Fibroblast of the conjunctiva (primary cell): ENCODE data around the gene ITM2B.
"Not testable (repeated sequence)": the region's sequence is repeated elsewhere in the genome, so short reads cannot be mapped to it uniquely, and the experiment has no call there.

Source experiments
- DNase-seq: peaks from one replicate; pipeline ENCODE4 v3.0.0-alpha.2; 2010; ENCODE audit warnings: low read depth

ITM2B gene

DNA sequence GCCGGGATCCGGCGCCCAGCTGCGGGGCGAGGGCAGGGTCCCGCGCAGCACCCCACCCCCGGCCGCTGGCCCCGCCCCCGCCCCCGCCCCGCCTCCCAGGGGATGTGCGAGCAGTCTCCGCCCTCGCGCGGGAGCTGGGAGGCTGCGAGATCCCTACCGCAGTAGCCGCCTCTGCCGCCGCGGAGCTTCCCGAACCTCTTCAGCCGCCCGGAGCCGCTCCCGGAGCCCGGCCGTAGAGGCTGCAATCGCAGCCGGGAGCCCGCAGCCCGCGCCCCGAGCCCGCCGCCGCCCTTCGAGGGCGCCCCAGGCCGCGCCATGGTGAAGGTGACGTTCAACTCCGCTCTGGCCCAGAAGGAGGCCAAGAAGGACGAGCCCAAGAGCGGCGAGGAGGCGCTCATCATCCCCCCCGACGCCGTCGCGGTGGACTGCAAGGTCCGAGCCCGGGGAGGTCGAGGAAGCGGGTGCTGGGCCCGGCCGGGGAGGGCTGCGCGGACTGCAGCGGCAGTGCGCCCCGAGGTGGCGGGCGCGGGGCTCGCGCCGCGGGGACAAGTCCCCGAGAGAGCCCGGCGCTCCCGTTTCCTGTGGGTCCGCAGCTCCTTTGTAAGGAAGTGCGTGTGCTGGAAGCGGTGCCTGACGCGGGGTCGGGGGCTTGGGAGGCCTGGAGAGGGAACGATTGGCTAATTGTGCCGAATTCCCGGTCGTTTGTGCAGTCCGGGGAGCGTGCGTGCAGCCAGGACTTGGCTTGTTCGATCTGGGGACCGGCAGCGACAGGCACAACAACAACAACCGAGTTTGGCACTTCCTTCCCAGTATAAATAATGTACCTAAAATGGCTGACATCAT lies at the start of gene ITM2B:
Gene ITM2B (plus strand): TSS at position 161 of the 843 bp plus-strand sequence. CDS start 155 bp downstream, at position 316.
- DNase-seq = no peak

DNA sequence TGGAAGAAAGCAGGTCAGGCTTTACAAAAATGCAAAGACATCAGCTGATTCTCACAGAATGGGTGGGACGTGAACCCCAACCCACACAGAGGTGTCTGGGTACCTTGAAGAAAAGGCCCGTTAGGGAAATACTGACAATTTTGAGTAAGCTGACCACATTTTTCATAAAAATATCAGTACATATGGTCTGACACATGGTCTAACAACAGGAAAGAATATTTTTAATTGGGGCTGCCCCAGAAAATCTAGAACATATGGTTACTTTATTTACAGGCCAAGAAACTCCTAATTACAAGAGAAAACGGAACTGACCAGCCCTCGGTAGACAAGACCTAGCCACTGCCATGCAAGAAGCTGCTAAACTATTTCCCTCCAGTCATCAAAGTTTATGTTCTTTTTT lies 48.7 kb upstream of the ITM2B start:
- no peak for DNase-seq

DNA sequence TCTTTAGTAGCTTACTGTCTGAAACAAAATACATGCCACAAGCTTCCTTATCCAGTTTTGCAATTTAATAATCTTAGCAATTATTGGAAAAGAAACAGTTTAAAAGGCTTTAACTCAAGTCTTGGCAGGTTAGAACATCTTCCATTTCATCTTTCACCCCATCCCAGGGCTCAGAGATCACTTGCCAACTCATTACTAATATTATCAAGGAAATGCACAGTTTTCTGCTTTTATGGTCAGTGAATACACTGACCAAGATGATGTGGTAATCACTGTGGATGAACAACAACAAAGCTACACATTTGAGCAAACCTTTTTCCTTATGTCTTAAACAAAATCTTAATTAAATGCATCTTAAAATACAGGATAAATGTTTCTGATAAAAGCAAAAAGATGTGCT lies 48.0 kb upstream of the ITM2B start:
- no peak for DNase-seq

DNA sequence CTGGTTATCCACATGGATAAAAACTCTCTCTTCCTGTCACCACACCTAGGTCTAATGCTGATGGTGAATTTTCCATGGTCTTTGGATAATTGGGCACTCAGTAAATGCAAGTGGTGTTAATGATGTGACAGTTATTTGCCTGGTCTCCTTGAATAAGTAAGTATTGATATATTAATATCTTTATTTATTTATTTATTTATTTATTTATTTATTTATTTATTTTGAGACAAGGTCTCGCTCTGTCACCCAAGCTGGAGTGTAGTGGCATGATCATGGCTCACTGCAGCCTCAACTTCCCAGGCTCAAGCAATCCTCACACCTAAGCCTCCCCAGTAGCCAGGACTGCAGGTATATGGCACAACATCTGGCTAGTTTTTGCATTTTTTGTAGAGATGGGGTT lies 46.3 kb upstream of the ITM2B start:
- DNase-seq = no peak

DNA sequence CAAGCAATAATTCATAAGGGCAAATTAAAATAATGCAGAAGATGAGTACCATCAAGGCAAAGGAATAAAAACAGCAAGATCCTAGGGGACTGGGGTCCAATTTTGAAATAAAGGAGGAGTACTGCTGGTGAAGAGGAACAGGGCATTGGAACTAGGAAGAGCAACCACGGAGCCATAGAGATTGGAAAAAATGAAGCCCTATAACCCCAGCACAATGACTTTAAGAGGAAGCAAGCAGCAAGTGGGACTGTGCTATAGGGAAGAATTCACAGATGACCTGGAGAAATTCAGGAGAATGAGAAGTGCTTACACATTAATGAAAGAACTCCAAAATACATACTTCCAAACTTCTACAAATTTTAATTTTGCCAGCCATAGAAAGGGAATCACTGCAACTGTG lies 44.9 kb upstream of the ITM2B start:
- DNase-seq = no peak

DNA sequence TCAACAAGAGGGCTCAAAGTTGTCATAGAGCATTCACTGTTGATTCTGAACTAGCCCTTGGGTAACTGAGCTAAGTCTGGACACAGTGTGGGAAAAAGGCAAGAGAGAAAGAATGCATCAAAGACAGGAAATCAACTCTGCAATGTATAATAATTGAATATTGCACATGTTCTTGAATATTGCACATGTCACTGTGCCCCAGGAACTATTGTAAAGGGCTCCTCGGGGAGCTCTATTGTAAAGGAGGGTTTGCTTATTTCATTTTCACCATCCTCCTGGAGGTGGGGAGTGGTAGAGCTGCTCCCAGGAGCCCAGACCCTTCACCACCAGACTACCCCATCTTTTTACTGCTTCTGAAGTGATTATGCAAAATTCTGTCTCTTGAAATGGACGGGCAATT lies 44.4 kb upstream of the ITM2B start:
- no peak for DNase-seq

DNA sequence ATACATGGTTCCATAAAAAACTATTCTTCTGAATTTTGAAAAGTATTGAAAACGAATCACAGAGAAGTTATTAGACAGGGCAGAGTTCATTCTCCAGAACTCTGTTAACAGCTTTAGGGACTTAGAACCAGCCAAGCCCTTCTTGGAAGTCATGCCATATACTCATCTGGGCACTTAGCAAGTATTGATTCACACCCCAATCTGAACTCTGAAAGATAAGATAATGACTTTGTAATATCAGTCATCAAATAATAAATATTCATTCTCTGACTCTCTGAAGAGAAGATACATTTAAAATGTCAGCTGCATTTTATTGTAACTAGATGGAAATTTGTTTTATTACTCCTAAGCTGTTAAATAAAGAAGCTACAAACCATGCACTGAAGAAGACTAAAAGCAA lies 43.8 kb upstream of the ITM2B start:
- DNase-seq = no peak

DNA sequence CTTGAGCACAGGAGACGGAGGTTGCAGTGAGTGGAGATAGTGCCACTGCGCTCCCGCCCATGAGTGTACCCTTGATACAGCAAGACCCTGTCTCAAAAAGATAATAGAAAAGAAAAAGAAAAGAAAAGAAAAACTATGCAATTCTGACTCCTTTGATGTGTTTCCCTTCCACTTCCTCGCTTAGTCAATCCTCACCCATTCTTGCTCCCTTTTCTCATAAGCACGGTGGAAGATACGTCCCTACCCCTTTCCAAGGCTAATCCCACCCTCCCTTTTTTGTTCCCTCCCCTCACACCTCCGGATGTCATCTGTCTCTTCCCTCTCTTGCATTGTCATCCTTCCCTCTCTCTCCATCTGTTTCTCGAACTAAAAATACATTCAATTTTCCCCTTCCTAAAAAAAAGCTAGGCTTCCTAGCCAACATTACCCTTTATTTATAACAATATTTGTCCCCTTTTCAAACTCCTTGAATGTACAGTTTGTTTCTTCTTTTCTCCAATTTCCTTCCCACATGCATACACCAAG lies 40.5 kb upstream of the ITM2B start:
- no peak for DNase-seq

DNA sequence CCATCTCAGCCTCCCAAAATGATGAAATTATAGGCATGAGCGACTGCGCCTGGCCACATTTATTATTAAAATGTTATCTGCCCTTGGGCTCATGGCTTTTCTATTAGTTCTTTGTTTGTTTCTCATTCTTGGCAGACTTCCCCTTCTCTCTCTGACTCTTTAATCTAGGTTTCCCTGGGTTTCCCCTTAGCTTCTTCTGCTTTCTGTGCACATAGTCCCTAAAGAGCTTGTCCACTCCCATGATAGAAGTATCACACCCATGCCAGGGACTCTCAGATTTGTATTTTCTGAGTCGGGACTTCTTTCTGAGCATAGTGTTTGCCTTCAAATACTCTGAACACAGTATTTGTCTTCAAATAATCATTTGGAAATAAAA lies 38.6 kb upstream of the ITM2B start:
- no peak for DNase-seq

DNA sequence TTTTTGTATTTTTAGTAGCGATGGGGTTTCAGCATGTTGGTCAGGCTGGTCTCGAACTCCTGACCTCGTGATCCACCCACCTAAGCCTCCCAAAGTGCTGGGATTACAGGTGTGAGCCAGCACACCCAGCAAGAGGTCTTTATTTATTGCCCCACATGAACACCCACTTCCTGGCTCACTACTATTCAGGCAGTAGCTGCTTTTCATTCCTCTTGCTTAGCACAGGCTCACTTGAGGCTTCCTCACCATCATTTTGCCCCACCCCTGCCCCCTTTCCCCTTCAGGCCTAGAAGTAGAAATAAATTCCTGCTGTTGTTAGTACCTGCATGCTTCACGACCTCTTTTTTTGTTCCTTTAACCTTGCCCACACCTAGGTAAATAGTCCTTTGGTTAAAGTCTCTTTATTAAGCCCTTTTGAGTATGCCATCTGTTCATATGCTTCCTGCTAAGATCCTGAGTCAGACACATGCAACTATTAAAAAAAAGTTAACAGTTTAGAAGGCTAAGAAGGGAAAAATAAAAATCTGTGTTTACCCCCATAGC lies 33.5 kb upstream of the ITM2B start:
- no peak for DNase-seq

DNA sequence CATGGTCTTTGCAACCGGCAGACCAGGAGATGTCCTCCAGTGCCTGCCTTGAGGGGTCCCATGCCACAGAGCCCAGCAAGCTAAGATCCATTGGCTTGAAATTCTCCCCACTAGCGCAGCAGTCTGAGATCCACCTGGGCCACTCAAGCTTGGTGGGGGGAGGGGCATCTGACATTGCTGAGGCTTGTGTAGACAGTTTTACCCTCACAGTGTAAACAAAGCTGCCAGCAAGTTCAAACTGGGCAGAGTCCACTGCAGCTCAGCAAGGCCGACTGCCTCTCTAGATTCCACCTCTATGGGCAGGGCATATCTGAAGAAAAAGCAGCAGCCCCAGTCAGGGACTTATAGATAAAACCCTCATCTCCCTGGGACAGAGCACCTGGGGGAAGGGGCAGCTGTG lies 32.0 kb upstream of the ITM2B start:
- no peak for DNase-seq

DNA sequence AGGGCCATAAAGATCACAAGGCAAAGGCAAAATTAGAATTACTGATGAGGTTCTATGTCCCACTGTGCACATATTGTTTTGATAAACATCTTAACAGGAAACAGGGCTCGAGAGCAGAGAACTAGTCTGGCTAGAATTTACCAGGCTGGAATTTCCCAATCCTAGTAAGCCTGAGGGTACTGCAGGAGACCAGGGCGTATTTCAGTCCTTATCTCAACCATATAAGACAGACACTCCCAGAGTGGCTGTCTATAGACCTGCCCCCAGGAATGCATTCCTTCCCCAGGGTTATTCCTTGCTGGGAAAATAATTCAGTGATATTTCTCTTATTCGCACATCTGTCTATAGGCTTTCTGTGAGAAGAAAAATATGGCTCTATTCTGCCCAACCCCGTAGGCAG lies 25.8 kb upstream of the ITM2B start:
- DNase-seq = not testable (repeated sequence)

DNA sequence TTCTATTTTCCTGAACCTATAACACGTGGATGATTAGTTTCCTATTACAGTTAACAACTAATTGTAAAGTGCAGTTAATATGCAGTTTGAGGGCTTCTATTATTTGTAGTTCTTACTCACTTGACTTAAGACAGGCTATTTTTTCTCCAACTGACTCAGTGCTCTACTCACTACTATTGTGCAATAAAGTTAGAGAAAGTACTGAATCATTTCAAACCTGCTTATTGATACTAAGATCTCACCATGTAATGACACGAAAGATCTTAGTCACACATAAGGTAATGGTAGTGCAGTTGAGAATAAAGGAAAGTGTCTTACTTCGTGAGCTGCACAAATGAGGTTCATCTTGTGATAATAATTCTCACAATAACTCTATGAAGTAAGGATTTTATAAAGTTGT lies 22.8 kb upstream of the ITM2B start:
- no peak for DNase-seq

DNA sequence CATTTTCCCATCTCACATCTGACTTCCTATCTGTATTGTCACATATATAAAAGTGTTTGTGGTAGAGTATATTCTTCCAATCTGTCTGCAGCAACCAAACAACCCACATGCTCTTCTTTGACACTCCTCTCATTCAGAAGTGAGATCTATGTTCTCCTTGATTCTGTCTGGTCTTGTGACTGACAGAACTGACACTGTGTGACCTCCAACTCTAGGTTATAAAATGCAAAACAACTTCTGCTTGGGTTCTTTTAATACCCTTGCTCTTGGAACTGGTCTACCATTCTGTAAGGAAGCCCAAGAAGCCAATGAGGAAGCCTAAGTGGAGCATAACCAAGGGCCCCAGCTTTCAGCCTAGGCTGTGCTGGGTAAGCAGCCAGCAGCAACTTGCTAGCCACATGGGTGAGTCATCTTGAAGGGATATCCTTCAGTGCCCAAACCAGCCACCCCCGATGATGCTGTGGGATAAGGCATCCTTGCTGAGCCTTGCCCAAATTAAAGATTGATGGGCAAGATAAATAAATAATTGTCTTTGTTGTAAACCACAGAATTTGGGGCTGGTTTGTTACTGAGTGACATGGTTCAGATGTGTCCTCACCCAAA lies 18.4 kb upstream of the ITM2B start:
- DNase-seq = no peak

DNA sequence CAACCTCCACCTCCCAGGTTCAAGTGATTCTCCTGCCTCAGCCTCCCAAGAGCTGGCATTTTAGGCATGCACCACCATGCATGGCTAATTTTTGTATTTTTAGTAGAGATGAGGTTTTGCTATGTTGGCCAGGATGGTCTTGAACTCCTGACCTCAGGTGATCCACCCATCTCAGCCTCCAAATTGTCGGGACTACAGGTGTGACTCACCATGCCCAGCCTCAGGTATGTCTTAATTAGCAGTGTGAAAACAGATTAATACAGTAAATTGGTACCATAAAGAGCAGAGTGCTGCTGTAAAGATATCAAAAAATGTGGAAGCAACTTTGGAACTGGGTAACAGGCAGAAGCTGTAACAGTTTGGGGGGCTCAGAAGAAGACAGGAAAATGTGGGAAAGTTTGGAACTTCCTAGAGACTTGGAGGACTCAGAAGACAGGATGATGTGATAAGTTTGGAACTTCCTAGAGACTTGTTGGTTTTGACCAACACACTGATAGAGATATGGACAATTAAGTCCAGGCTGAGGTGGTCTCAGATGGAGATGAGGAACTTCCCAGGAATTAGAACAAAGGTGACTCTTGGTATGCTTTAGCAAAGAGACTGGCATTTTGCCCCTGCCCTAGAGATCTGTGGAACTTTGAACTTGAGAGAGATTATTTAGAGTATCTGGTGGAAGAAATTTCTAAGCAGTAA lies 17.3 kb upstream of the ITM2B start:
- not testable (repeated sequence) for DNase-seq

DNA sequence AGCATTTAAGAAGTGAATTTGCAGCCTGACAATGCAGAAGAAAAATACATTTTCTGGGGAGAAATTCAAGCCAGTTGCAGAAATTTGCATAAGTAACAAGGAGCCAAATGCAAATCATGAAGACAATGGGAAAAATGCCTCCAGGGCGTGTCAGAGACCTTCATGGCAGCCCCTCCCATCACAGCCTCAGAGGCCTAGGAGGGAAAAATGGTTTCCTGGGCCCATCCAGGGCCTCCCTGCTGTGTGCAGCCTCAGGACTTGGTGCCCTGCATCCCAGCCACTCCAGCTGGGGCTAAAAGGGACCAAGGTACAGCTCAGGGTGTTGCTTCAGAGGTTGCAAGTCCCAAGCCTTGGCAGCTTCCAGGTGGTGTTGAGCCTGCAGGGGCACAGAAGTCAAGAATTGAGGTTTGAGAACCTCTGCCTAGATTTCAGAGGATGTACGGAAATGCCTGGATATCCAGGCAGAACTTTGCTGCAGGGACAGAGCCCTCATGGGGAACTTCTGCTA lies 16.7 kb upstream of the ITM2B start:
- DNase-seq = no peak

DNA sequence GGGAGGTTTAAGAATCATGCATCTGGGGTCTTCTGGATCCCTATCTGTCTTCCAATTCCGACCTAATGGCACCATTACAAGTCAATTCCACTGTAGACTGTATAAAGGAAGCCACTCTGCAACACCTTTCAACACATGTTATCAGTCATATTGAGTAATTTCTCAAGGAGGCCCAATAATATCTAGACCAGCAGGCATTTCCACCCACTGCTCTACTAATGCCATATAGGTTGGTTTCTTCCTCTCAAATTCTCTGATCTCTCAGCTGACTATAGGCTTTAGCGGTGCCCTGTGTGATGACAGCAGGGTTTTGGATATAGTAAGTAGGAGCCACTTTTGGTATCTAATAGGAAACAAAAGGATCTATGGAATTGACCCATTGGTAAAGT lies 12.4 kb upstream of the ITM2B start:
- no peak for DNase-seq

DNA sequence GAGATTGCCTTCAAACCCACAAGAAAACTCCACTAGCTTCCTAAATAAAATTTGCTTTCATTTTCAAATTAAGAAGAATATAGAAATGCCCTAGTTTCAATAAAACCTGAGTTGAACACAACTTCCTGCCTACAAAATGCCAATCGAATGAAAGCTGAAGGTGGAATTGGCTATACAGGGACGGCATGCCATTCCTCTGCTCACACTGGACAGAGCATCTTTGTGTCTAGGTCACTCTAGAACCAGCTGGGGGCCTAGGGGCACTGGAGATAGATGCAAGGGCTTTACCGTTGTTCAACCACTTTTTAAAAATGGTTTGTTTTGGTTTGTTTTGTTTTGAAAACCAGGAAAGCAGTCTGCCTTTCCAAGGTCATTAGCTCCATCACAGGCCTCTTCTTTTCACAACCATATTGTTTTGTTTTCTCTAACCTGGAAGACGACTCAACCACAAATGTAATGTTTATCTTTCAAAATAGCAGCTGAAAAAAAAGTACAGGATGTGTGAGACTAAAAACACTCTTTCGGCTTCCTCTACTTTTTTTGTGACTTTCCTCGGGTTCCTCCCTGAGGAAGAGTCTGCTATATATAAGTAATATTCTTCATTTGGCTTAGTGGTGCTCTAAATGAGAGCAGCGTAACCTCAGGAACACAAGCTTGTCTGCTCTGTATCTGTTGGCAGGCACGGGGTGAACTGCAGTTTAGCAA lies 11.9 kb upstream of the ITM2B start:
- no peak for DNase-seq

DNA sequence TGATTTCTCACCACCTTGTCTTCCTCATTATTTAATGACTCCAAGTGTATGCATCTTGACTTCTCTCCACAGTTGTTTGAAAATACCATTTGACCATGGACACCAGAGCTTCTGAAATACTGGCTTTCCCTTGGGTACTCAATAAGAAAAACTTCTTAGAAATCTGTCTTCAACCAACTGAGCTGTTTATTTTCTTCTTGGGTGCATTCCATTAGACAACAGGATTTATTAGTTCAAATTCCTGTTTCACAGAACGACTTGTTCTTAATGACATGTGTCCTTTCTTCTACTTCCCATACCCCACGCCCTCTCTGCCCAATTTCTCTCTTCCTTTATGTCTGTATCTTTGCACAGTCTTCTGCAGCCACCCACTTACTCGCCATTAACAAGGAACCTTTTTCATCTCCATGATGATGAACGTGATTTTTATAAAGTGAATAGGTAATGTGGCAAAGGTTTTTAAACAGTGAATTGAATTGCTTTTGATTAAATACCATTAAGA lies 11.3 kb upstream of the ITM2B start:
- no peak for DNase-seq

DNA sequence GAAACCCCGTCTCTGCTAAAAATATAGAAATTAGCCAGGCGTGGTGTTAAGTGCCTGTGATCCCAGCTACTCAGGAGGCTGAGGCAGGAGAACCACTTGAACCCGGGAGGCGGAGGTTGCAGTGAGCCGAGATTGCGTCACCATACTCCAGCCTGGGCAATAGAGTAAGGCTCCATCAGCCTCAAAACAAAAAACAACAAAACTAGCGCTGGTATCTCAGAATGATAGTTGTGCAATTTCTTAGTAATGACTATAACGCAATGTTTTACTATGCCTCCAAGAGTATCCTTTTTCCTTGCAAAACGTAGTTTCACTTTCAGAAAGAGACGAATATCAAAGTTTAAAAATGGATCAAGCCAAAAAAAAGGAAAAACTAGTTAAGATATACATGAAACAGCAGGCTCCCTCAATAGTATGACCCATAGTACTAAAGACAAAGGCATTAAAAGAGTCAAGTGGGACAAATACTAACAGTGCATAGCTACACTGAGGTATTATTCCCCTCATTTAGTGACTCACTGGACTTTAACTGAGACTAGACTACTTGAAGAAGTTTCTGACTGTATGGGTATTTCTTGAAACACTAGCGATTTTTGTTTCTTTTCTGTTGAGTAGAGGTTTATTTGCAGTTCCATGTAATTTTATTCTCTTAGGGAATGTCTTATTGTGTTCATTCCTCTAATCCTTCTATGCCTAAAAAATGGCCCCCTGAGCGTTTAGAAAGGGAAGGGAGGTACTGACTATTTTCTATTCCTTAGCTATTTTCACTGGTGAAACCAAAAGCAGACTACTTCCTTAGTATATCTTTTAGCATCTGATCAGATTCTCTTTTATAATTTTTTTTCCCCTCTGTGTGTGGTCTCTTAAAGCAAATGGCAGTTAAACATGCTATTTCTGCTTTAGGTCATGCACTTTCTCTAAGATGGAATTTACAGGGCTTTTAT lies 10.4 kb upstream of the ITM2B start:
- no peak for DNase-seq

DNA sequence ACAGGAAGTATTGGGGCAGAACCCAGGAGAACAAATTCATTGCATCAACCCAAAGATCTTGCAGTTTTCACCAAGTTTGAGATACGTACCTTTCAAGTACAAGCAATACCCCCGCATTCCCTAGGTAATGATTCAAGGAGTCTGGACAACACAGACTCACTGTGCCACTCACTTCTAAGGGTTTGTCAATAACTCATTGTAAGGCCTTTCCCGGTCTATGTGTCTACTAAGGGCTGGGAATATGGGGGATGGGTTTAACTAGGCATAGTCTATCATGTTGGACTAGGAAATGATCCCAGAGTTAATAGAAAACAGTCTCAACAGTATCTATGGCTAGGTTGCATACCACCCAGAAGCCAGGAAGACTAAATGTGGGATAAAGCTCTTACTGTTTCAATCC lies 8.3 kb upstream of the ITM2B start:
- DNase-seq = no peak
